H1 (cell line): ENCODE results near the gene NOS2. TPM values are rescaled to one million over a fixed set of nuclear protein-coding genes. Genes with fewer than 3 reads are reported as not detected.

Source experiments
- CTCF ChIA-PET: fragments of 300-600 bp; sonication (Branson Sonifier 250); formaldehyde crosslinking; loops from one replicate; lab custom pipeline; 2021; ENCODE audit not compliant: partially characterized antibody; lab: Charles Lee
- POLR2A ChIA-PET: fragments of 300-600 bp; sonication (Branson Sonifier 250); formaldehyde crosslinking; loops from one replicate; lab custom pipeline; 2021; ENCODE audit warnings: inconsistent platforms; ENCODE audit not compliant: partially characterized antibody; lab: Charles Lee
- DNase-seq, 2 experiments: peaks; one replicate each; pipeline versions ENCODE4 v3.0.0 to v3.0.0-alpha.2; 2010 to 2022; ENCODE audit warnings: low spot score in 2 of 2, low read depth in 1 of 2, mixed read lengths in 1 of 2
- FAIRE-seq: peaks from 2 replicates; lab custom pipeline; 2011; peaks lifted over from hg19 to GRCh38; lab: Jason Lieb, UNC
- H2AFZ ChIP-seq: 2 replicates; pipeline ENCODE4 v1.8.1; 2012; ENCODE audit warnings: low read length, inconsistent platforms
- H2AK5ac ChIP-seq: 2 replicates; pipeline ENCODE4 v1.6.1; 2013; ENCODE audit warnings: low read depth, low read length
- H2BK120ac ChIP-seq: replicated peaks from 2 replicates; pipeline ENCODE3; 2013; ENCODE audit warnings: low read depth, low read length, inconsistent platforms
- H2BK12ac ChIP-seq: 2 replicates; pipeline ENCODE4 v1.6.1; 2013; ENCODE audit warnings: low read depth, low read length
- H2BK15ac ChIP-seq: 2 replicates; pipeline ENCODE4 v1.6.1; 2013; ENCODE audit warnings: low read length
- H2BK20ac ChIP-seq: 2 replicates; pipeline ENCODE4 v1.6.1; 2013; ENCODE audit warnings: low read length
- H2BK5ac ChIP-seq: 2 replicates; pipeline ENCODE4 v1.6.1; 2013; ENCODE audit warnings: low read depth, low read length
- H3K14ac ChIP-seq: 2 replicates; pipeline ENCODE4 v1.6.1; 2013; ENCODE audit warnings: inconsistent platforms; ENCODE audit not compliant: insufficient read length
- H3K18ac ChIP-seq: 2 replicates; pipeline ENCODE4 v1.6.1; 2013; ENCODE audit warnings: low read length; ENCODE audit errors: extremely low read depth
- H3K23ac ChIP-seq: 2 replicates; pipeline ENCODE4 v1.6.1; 2013; ENCODE audit warnings: inconsistent platforms; ENCODE audit not compliant: insufficient read length
- H3K23me2 ChIP-seq: 2 replicates; pipeline ENCODE4 v1.6.1; 2013; ENCODE audit warnings: low read depth, low read length
- H3K27ac ChIP-seq: 2 replicates; pipeline ENCODE4 v1.6.1; 2011; ENCODE audit warnings: low read depth, low read length, inconsistent platforms
- H3K27me3 ChIP-seq, 4 experiments: replicated peaks in 1 of 4; 1 replicate in 1 of 4; 2 replicates in 3 of 4; pipeline versions ENCODE4 v1.6.1 to v1.8.1; 2011 to 2013; ENCODE audit warnings: low read length in 3 of 4, mild to moderate bottlenecking in 3 of 4, inconsistent platforms in 2 of 4, mixed read lengths in 2 of 4, moderate library complexity in 1 of 4; ENCODE audit not compliant: control insufficient read depth in 3 of 4, insufficient read depth in 3 of 4; ENCODE audit errors: extremely low read depth in 1 of 4
- H3K36me3 ChIP-seq, 4 experiments: 2 replicates each; pipeline versions ENCODE4 v1.6.1 to v1.8.1; 2011 to 2013; ENCODE audit warnings: mild to moderate bottlenecking in 4 of 4, low read length in 3 of 4, moderate library complexity in 2 of 4, control low read depth in 1 of 4, inconsistent platforms in 1 of 4; ENCODE audit not compliant: insufficient read depth in 4 of 4, control insufficient read depth in 2 of 4
- H3K4ac ChIP-seq: replicated peaks from 2 replicates; pipeline ENCODE3; 2013; ENCODE audit warnings: low read length, low read depth, mixed read lengths, inconsistent platforms; ENCODE audit not compliant: insufficient read length
- H3K4me1 ChIP-seq, 4 experiments: replicated peaks in 1 of 4; 1 replicate in 1 of 4; 2 replicates in 3 of 4; pipeline versions ENCODE4 v1.6.1 to v1.8.1; 2011 to 2013; ENCODE audit warnings: low read length in 3 of 4, inconsistent platforms in 2 of 4, mixed read lengths in 1 of 4; ENCODE audit not compliant: insufficient read depth in 4 of 4, control insufficient read depth in 3 of 4
- H3K4me2 ChIP-seq, 2 experiments: 2 replicates each; pipeline versions ENCODE4 v1.6.1 to v1.8.1; 2011 to 2013; ENCODE audit warnings: low read depth in 2 of 2, low read length in 2 of 2, control low read depth in 1 of 2, inconsistent platforms in 1 of 2, mild to moderate bottlenecking in 1 of 2; ENCODE audit not compliant: insufficient read depth in 1 of 2
- H3K4me3 ChIP-seq, 4 experiments: fragments of 200-600, 300-600 bp in 1 of 4; sonication (generic), shearing (Covaris generic), sonication (Bioruptor Twin) in 1 of 4; 2 replicates each; pipeline versions ENCODE4 v1.5.1 to v1.8.1; 2011 to 2016; ENCODE audit warnings: low read length in 4 of 4, low read depth in 3 of 4, control low read depth in 2 of 4, inconsistent platforms in 2 of 4, mild to moderate bottlenecking in 2 of 4, mixed read lengths in 1 of 4, moderate library complexity in 1 of 4; ENCODE audit not compliant: insufficient read depth in 2 of 4; ENCODE audit errors: extremely low read depth in 1 of 4
- H3K56ac ChIP-seq: replicated peaks from 2 replicates; pipeline ENCODE3; 2013; ENCODE audit warnings: low read depth, mild to moderate bottlenecking, mixed read lengths, low read length, inconsistent platforms; ENCODE audit not compliant: insufficient read length
- H3K79me1 ChIP-seq: 2 replicates; pipeline ENCODE4 v1.6.1; 2013; ENCODE audit warnings: low read depth, low read length, control low read depth
- H3K79me2 ChIP-seq, 2 experiments: 2 replicates each; pipeline versions ENCODE4 v1.6.1 to v1.8.1; 2012 to 2013; ENCODE audit warnings: low read length in 2 of 2, mild to moderate bottlenecking in 2 of 2, inconsistent platforms in 1 of 2; ENCODE audit not compliant: insufficient read depth in 2 of 2, control insufficient read depth in 1 of 2
- H3K9ac ChIP-seq, 4 experiments: replicated peaks in 1 of 4; 1 replicate in 1 of 4; 2 replicates in 3 of 4; pipeline versions ENCODE4 v1.6.1 to v1.8.1; 2011 to 2013; ENCODE audit warnings: low read depth in 3 of 4, low read length in 3 of 4, control low read depth in 2 of 4, mild to moderate bottlenecking in 2 of 4, moderate library complexity in 2 of 4, inconsistent platforms in 1 of 4; ENCODE audit errors: extremely low read depth in 1 of 4
- H3K9me3 ChIP-seq, 2 experiments: 2 replicates each; pipeline versions ENCODE4 v1.6.1 to v1.8.1; 2012 to 2013; ENCODE audit warnings: mild to moderate bottlenecking in 2 of 2, moderate library complexity in 2 of 2, control low read depth in 1 of 2, inconsistent platforms in 1 of 2, low read depth in 1 of 2, low read length in 1 of 2, mixed read lengths in 1 of 2; ENCODE audit not compliant: insufficient read depth in 2 of 2
- H4K20me1 ChIP-seq, 2 experiments: replicated peaks in 1 of 2; 2 replicates each; pipeline versions ENCODE3 to v1.8.1; 2011 to 2013; ENCODE audit warnings: inconsistent platforms in 2 of 2, low read length in 2 of 2, mild to moderate bottlenecking in 1 of 2; ENCODE audit not compliant: insufficient read depth in 2 of 2, control insufficient read depth in 1 of 2
- H4K5ac ChIP-seq: 2 replicates; pipeline ENCODE4 v1.6.1; 2013; ENCODE audit warnings: low read length, low read depth, mixed read lengths, inconsistent platforms; ENCODE audit not compliant: insufficient read length
- H4K8ac ChIP-seq: 2 replicates; pipeline ENCODE4 v1.8.0; 2013; ENCODE audit warnings: mild to moderate bottlenecking, moderate library complexity, low read length, inconsistent platforms; ENCODE audit not compliant: insufficient read depth; ENCODE audit errors: extremely low read depth
- H4K91ac ChIP-seq: replicated peaks from 2 replicates; pipeline ENCODE3; 2013; ENCODE audit warnings: low read length, mixed read lengths, inconsistent platforms; ENCODE audit not compliant: insufficient read length
- ASH2L ChIP-seq: fragments of 200-600, 300-600 bp; sonication (generic); IDR thresholded peaks from one replicate; pipeline ENCODE4 v1.7.1; 2017; ENCODE audit warnings: low read length
- BACH1 ChIP-seq: IDR thresholded peaks from 2 replicates; pipeline ENCODE4 v1.6.1; 2012; ENCODE audit warnings: low read length, improper control_type of control experiment
- BCL11A ChIP-seq, 2 experiments: IDR thresholded peaks; one replicate each; pipeline ENCODE4 v1.6.1; 2011; ENCODE audit warnings: low read depth in 2 of 2, low read length in 2 of 2, mild to moderate bottlenecking in 2 of 2
- CBX5 ChIP-seq: fragments of 300-800, 300-1000 bp; sonication (generic); IDR thresholded peaks from 2 replicates; pipeline ENCODE4 v1.7.1; 2016; ENCODE audit warnings: antibody characterized with exemption, low read length, low read depth
- JUN ChIP-seq: IDR thresholded peaks from 2 replicates; pipeline ENCODE4 v1.6.1; 2011; ENCODE audit warnings: low read depth, mild to moderate bottlenecking, improper control_type of control experiment, low read length
- KDM4A ChIP-seq: IDR thresholded peaks from one replicate; pipeline ENCODE4 v1.7.1; 2012; ENCODE audit warnings: low read depth, mild to moderate bottlenecking, moderate library complexity, low read length, inconsistent platforms; ENCODE audit not compliant: severe bottlenecking
- MAFK ChIP-seq: IDR thresholded peaks from 2 replicates; pipeline ENCODE4 v1.6.1; 2012; ENCODE audit warnings: low read depth, mild to moderate bottlenecking, improper control_type of control experiment, low read length
- NANOG ChIP-seq: IDR thresholded peaks from 2 replicates; pipeline ENCODE4 v1.6.1; 2011; ENCODE audit warnings: low read length, low read depth, mild to moderate bottlenecking, inconsistent platforms; ENCODE audit not compliant: insufficient read depth, poor library complexity, severe bottlenecking
- SAP30 ChIP-seq: fragments of 300-600 bp; sonication (generic); IDR thresholded peaks from 2 replicates; pipeline ENCODE4 v1.7.1; 2012; ENCODE audit warnings: low read length, moderate library complexity, mild to moderate bottlenecking, inconsistent platforms; ENCODE audit not compliant: insufficient read depth, insufficient replicate concordance
- SP4 ChIP-seq: IDR thresholded peaks from 2 replicates; pipeline ENCODE4 v1.6.1; 2012; ENCODE audit warnings: low read length, inconsistent platforms
- WGBS, 2 experiments: shearing (Covaris generic) in 1 of 2; methylation state at CpG; one replicate each; pipeline versions ENCODE4 v1.1.6 to v1.1.7; 2013 to 2015; ENCODE audit warnings: low lambda C conversion rate in 2 of 2, mixed read lengths in 2 of 2, inconsistent platforms in 1 of 2, low coverage in 1 of 2, missing lambda C conversion rate in 1 of 2; ENCODE audit not compliant: insufficient replicate concordance in 2 of 2, insufficient coverage in 1 of 2, insufficient read length in 1 of 2; ENCODE audit errors: extremely low coverage in 1 of 2, missing lambda C conversion rate in 1 of 2; 5-methylcytosine and 5-hydroxymethylcytosine counted together
- polyA plus RNA-seq, 7 experiments: library from polyadenylated mRNA; depleted of rRNA in 3 of 7; stranded (reverse) in 5 of 7; unstranded in 2 of 7; fragments of >200 nt in 5 of 7; fragments of 200-250 nt in 2 of 7; gene quantifications; 1 replicate in 5 of 7; 2 replicates in 1 of 7; 4 replicates in 1 of 7; pipeline versions ENCODE4 v1.2.1 to v1.2.3, GENCODE V29; 2011 to 2013; ENCODE audit warnings: missing spikeins in 2 of 7, mixed read lengths in 2 of 7
- total RNA-seq: library from RNA; stranded (reverse); fragmentation: NEBNext Ultra II Directional; extraction: Animal tissue kit (Norgen Biotek cat#: 25700); gene quantifications from 2 replicates; pipeline ENCODE4 v1.2.1, GENCODE V29; 2021
- TF ChIP-seq, protein P1 (sequence below): IDR thresholded peaks from 2 replicates; pipeline ENCODE4 v1.6.1; 2011; ENCODE audit warnings: low read depth, mild to moderate bottlenecking, low read length; ENCODE audit not compliant: insufficient read depth

NOS2 gene
- total and polyA plus RNA-seq, 2 of the 8 experiments (the other 6 are each of a cell fraction or from before 2014, with no cell fraction given), result 1.0 to 1.9 TPM

DNA sequence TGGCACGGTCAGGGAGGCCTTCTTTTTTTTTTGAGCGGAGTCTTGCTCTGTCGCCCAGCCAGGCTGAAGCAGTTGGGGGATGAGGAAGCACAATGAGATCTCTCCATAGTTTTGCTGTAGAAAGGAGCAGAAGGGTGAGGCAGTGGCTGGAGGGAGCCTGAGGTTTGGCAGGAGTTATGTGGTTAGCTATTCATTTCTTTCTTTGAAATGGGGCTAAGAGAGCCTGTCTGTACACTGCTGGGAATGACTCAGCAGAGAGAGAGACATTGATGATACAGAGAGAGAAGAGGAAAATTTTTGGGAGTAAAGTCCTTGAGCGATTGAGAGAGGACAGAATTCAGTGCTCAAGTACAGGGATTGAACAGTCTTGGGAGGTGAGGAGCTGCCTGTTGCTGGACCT lies 22.1 kb downstream of the NOS2 start:
- peaks cover 0 to 6% (median 4%) of the 10 kb centered on the region in 4 experiments; a peak in 6 of 7 replicates for H3K4me1 ChIP-seq
- no peak overlapping the region for H4K5ac ChIP-seq
- no peak overlapping the region for H2BK5ac ChIP-seq
- H2BK12ac ChIP-seq, result no peak overlapping the region
- H2BK15ac ChIP-seq, result no peak overlapping the region
- H2AFZ ChIP-seq, result no peak overlapping the region
- no peaks in the 10 kb centered on the region for H3K9me3 ChIP-seq
- H3K79me2 ChIP-seq, result no peaks in the 10 kb centered on the region
- no peak overlapping the region for H3K14ac ChIP-seq
- H3K27ac ChIP-seq, result no peak overlapping the region
- no peaks in the 10 kb centered on the region for H3K79me1 ChIP-seq
- DNase-seq (no peak), FAIRE-seq (no peak)
- H3K56ac ChIP-seq, result no peak overlapping the region
- ChIA-PET CTCF (interaction anchor here (0.8 to 2.3 kb wide), 6 partner anchors 10 to 27 kb away, joined by 3 to 16 read pairs (median 5); partner anchors contain the start of gene NOS2), POLR2A (interaction anchor here (0.7 kb wide), 1 partner anchor 9 kb away, joined by 3 read pairs; no protein-coding TSS in a partner anchor)
- H3K4me2 ChIP-seq, result no peak overlapping the region
- no peaks in the 10 kb centered on the region for H3K36me3 ChIP-seq
- no peak overlapping the region for H2AK5ac ChIP-seq
- H4K91ac ChIP-seq, result no peak overlapping the region
- WGBS, 2 experiments, result 92% methylated on average over 4 of the region's 4 CpGs; no CpG with 5 or more reads in 1 of the 2 experiments
- no peak overlapping the region for H3K23ac ChIP-seq
- no peak overlapping the region for H2BK20ac ChIP-seq
- H4K20me1 ChIP-seq, result no peaks in the 10 kb centered on the region
- no peak overlapping the region for H3K18ac ChIP-seq
- H3K27me3 ChIP-seq, result no peaks in the 10 kb centered on the region
- H3K4me3 ChIP-seq, result no peak overlapping the region
- no peak overlapping the region for H4K8ac ChIP-seq
- H2BK120ac ChIP-seq, result no peak overlapping the region
- H3K4ac ChIP-seq, result no peak overlapping the region
- H3K23me2 ChIP-seq, result no peaks in the 10 kb centered on the region
- no peak overlapping the region for H3K9ac ChIP-seq
- TF ChIP-seq BCL11A (IDR thresholded peaks at IDR 0.05; ENCODE audit: low read depth in 2 of 2, low read length in 2 of 2), result no peak
- no peak for TF ChIP-seq KDM4A
- no peak for TF ChIP-seq SP4
- TF ChIP-seq JUN, result no peak
- TF ChIP-seq, protein P1, sequence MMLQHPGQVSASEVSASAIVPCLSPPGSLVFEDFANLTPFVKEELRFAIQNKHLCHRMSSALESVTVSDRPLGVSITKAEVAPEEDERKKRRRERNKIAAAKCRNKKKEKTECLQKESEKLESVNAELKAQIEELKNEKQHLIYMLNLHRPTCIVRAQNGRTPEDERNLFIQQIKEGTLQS, result no peak
- TF ChIP-seq BACH1, result no peak
- TF ChIP-seq CBX5, result no peak
- no peak for TF ChIP-seq NANOG
- no peak for TF ChIP-seq SAP30
- no peak for TF ChIP-seq ASH2L
- no peak for TF ChIP-seq MAFK
